NCI-H146 (cell line): Measurements from ENCODE around the gene MAEA.
A peak's percentile ranks its signal among the peaks of the same experiment; 100 is the strongest.

Experiments
- DNase-seq: peaks from one replicate; lab custom pipeline; 2025; lab: John Stamatoyannopoulos, UW

The MAEA gene

DNA sequence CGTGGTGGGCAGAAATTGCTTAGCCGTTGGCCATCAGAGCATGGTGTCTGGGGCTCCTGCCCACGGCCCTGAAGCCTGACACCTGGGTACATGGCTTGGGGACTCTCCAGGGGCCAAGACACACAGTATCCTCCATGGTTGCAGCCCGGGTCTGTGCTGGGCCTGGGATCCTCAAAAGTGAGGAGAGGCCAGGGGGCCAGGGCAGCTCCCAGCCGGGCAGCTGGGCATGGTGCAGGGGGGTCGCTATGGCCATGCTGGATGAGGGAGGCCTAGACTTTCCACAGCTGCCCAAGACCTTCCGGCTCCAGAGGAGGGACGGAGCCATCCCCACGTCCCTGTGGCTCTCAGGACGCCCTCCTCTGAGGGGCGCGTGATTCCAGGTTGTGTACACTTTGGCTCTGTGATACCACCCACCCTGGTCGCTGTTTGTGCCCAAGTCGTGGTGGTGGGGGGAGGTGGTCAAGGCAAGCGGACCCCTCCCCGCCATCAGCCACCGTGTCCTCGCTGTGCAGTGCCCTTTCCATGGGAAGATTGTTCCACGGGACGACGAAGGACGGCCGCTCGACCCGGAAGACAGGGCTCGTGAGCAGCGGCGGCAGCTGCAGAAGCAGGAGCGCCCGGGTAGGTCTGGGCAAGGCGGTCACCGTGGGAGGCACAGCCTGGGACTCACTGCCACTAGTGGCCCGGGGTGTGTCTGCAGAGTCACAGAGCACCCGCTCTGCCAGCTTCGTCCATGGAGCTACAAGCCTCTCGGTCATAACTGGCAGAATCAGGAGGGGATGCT is 90.9 kb downstream of the MAEA start:
- DNase-seq: no peak

GRCh38 chr4:1381181-1381621 is 91.5 kb downstream of the MAEA start:
- no peak for DNase-seq

DNA sequence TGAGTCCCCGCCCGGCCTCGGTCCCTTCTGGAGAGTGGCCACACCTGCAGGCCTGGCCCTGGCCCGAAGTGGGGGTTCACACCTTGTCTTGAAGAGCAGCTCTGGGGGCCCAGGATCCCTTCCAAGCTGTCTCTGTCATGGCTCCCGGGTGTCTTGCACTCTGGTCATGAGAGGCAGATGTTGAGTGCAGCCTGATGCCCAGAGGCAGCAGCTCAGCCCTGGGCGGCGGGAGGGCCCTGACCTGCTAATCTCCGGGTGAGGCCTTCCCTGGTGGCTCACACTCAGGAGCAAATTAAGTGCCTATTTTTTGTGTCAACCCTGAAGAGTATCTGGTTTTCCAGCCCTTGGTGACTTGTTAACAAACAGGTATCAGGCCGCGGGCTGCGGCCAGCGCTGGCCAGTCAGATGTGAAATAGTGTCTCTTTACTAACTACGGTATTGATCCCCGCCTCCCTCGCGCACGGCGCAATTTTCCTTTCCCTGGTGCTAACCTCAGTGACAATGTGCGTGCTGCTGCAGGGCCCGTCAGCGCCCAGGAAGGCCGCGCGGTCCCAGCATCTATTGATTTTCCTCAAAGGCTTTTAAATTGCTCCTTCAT is 92.4 kb downstream of the MAEA start:
- peak; percentile 60 for DNase-seq

DNA sequence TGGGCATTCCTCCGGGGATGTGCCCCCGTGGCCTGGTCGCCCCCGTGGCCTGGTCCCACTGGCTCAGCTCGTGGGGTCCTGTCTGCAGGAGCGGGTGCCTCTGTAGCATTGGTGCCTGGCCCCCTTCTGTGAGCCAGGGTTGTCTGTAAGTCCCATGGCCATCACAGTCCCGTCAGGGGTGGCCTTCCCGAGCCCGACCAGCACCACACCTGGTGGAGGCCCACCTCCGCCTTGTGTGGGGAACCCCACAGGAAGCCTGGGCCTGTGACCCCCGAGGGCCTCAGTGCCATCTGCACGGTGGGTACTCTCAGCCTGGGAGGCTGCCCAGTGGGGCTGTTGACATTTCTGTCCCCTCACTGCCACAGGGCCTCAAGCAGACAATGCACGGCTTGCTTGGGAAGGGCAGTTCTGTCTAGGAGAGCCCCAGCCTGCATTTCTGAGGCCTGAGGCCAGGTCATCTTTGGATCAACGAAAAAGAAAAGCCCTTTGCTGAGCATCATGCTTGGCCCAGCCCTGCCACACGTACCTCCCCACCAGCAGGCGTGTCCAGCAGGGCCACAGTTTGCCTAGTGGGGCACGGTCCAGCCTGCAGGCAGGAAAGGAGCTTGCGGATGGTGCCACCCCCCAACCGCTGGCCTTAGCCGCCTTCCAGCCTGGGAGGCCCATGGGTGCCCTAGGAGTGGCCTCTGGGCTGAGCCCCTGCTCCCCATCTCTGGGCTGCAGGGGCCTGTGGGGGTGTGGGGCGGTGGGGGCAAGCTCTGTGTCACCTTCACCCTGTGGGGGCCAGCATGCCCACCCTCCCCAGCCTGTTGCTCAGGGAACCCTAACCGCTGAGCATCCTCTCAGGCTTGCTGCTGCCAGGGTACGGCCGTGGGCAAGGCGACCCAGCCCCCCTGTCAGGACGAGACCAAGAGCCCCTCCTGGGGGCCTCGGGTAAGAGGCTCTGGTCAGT is 93.4 kb downstream of the MAEA start:
- DNase-seq: no peak

- DNase-seq: no peak
Measured at GRCh38 chr4:1383728-1384591, 94.3 kb downstream of the MAEA start.

GRCh38 chr4:1384675-1385372 is 95.1 kb downstream of the MAEA start:
- no peak for DNase-seq

DNA sequence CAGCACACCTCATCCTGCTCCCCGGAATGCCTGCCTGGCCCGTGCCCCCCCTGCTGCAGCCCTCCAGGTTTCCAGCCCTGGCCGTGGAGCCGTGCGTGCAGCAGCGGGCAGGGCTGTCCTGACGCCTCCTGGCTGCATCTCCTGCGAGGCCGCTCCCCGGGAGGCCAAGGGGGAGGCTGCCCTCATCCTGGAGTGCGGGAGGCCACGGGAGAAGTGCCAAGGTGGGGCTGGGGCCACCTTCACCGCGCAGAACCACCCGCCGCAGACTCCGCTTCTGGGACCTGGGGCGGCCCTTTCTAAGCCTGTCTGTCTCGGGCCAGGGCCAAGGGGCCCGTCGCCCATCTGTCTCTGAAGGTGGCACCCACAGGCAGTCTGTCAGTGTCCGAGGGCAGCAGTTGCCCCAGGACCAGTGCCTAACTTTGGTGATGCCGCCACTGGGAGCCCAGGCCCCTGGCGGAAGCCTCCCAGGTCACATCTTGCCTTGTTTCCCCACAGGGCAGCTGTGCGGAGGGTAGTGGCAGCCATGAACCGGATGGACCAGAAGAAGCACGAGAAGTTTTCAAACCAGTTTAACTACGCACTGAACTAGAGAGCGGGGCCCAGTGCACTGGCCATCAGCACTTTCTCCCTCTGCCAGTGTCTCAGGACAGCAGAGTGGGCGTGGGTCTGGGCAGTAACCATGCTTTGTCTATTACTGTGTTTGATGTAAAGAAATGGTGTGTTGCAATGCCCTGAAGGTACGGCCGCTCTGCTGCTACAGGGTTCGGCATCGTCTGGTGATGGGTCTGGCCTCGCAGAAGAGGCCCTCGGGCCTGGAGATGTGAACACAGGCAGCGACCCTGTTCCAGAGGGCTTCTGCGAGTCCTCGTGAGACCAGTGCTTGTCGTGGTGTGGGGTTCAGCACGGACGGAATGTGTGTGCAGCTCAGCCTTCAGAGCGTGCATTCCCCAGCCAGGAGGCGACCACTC is 96.0 kb downstream of the MAEA start:
- DNase-seq: no peak
